Transverse colon (tissue), 3 donors: ENCODE results near the gene PEX10.

Experiments
- CTCF ChIP-seq, 5 experiments: fragments of 200-600 bp in 3 of 5; fragments of 450-650 bp in 2 of 5; sonication (generic) in 3 of 5; IDR thresholded peaks; 1 replicate in 2 of 5; 2 replicates in 3 of 5; pipeline ENCODE4 v1.5.1; 2016 to 2017; ENCODE audit warnings: antibody characterized with exemption in 5 of 5, inconsistent platforms in 3 of 5, mild to moderate bottlenecking in 2 of 5, moderate library complexity in 1 of 5
- EP300 ChIP-seq: sonication (generic); formaldehyde crosslinking; IDR thresholded peaks from one replicate; pipeline ENCODE4 v1.6.1; 2017; ENCODE audit warnings: antibody characterized with exemption, low read depth
- POLR2A ChIP-seq: fragments of 450-650 bp; IDR thresholded peaks from one replicate; pipeline ENCODE4 v1.6.1; 2016; ENCODE audit warnings: antibody characterized with exemption, mild to moderate bottlenecking, moderate library complexity

- no peak for TF ChIP-seq CTCF (IDR thresholded peaks at IDR 0.05)
- TF ChIP-seq POLR2A = no peak
- TF ChIP-seq EP300 = no peak
Observed at GRCh38 chr1:2405588-2406295, 6.6 kb downstream of the PEX10 start.
